SK-MEL-5 (cell line): ENCODE results near the gene EPHA6. TPM values are rescaled to one million over a fixed set of nuclear protein-coding genes. Genes with fewer than 3 reads are reported as not detected.
"Not testable (repeated sequence)": the region's sequence is repeated elsewhere in the genome, so short reads cannot be mapped to it uniquely, and the experiment has no call there.

Experiments
- DNase-seq: peaks from one replicate; pipeline ENCODE4 v3.0.0-alpha.2; 2016; ENCODE audit warnings: low read depth, low spot score
- in situ Hi-C: cut with HindIII; loops from 2 replicates; pipeline ENCODE4 v1.10.0; 2016; ENCODE audit warnings: low sequenced_read_pairs, high pct_unique_total_duplicates, low pct_unique_long_range_greater_than_20kb
- total RNA-seq: library from RNA; depleted of rRNA; stranded (reverse); fragments of >200 nt; shearing (Covaris generic); gene quantifications from 2 replicates; pipeline ENCODE4 v1.2.3, GENCODE V29; 2014

Gene EPHA6
- total RNA-seq, 1 experiment from 2014 or later, result not detected

DNA sequence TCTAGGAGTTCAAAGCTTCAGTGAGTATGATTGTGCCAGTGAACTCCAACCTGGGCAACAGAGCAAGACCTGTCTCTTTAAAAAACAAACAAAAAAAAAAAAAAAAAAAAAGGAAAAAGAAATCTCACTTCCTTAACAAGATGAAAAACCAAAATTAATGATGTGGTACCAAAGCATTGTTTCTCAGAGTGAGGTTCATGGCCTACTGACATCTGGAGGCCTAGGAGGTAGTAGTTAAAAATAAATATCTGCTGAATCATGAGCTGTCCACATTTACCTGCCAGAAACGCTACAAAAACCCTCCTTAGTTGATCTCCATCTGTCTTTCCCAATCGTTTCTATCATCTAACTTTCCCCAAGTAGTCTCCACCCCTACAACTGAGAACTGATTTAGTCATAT, 51.2 kb downstream of the EPHA6 start:
- in situ Hi-C loops, result no loop called here
- DNase-seq, result no peak

DNA sequence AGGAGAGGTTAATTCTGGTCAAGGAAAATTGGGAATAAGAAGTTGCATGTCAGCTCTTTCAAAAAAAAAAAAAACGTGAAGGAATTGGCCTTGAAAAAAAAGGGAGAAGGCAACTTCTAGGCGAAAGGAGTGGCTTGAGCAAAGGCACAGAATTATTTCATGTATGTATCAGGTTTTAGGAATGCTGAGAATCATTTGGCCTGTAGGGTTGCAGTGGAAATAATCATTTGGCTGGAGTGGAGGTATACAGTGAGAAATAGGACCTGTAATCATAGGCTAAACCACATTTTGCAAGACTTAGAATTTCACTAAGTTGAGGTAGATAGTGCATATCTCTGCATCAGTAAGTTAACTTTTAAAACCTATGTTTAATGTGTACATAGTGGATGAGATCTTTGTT, 54.9 kb downstream of the EPHA6 start:
- in situ Hi-C loops, result no loop called here
- DNase-seq, result no peak

DNA sequence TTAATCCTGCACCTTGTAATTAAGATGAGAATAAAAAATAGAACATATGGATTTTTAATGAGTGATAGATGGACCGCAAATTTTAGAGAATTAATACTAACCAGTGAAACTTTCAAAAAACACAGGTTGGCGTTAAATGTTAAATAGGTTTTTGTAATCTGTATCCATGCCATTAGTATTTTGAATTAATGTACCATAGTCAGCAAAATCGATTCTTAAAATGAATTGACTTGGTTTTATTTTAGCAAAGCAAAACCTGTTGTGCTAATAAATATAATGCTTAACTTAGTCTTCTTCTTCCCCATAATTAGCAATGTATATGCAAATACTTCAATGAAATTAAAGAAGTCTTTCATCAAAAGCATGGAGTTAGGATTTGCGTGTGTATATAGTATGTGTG, 63.1 kb downstream of the EPHA6 start:
- in situ Hi-C loops, result no loop called here
- DNase-seq, result no peak

DNA sequence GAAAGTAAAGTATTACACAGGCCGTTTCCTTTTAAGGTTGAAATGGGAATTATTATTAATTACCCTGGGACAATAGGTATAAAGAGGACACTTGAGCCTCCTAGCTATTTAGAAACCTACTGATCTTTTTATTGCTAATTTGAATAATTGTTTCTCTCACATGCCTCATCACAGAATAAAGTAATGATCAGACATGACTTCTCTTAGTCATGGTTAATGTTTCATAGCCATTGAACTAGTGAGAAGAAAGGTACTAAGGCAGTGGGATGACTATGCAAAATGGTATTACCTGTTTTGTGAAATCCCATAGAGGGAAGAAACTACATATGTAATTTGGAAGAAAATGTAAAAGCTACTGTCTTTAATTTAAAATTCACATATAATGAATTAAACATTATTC, 85.6 kb downstream of the EPHA6 start:
- DNase-seq, result no peak
- in situ Hi-C loops, result no loop called here

DNA sequence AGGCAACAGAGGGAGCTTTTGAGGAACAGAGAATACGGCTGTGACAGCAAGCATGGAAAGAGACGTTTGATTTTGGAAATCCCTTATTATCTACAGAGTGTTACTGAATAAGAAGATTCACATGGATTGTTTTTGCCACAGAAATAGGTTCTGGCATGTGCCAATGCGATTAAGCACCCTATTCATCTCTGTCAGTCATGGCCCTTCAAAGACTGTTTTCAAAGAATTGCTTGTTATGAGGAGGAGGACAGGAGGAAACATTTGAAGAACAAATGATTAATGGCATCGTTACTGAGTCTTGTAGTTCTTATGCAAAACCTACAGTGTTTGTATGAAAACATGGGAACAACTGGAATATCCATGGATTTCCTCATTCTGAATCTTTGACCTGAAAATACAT, 86.2 kb downstream of the EPHA6 start:
- in situ Hi-C loops, result no loop called here
- no peak for DNase-seq

DNA sequence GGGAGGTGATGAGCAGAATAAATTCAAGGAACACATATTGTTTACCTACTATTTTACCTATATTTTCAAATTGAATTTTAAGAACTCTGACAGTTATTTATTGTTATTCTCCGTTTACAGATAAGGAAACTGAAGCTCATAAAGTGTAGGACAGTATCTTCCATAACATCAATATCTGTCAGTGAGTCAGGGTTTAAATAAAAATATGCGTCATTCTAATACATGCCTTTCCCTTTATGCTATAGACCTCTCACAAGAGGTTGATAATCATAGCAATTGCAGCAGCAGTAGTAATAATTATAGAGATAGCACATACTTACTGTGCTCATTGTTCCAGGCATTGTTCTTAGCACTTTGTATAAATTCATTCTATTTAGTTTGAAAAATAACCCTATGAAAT, 101.1 kb downstream of the EPHA6 start:
- in situ Hi-C loops, result no loop called here
- no peak for DNase-seq

DNA sequence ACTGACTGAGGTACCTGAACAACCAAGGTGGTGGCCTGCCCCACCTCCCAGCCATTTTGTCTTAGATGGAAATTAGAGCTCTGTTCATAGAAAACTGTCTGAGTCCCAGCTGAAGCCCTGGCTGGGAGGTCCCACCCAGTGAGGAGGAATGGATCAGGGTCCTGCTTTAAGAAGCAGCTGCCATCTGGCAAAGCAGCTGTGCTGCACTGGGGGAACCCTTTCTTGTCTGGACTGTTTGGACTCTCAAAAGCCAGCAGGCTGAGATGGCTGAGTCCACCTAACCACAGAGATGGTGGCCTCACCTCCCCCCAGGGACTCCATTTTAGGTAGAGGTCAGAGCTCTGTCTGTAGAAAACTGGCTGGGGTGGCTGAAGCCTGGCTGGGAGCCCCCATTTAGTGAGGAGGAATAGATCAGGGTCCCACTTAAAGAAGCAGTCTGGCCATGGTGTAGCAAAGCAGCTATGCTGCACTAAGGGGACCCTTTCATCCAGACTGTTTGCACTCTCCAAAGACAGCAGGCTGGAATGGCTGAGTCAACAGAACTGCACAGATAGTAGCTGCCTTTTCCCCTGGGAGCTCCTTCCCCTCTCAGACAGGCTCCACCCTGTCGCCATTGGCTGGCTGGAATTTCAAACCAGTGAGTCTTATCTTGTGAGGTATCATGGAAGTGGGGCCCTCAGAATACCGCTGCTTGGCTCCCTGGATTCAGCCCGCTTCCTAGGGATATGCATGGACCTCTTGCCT, 116.9 kb downstream of the EPHA6 start:
- in situ Hi-C loops, result no loop called here
- DNase-seq, result no peak

DNA sequence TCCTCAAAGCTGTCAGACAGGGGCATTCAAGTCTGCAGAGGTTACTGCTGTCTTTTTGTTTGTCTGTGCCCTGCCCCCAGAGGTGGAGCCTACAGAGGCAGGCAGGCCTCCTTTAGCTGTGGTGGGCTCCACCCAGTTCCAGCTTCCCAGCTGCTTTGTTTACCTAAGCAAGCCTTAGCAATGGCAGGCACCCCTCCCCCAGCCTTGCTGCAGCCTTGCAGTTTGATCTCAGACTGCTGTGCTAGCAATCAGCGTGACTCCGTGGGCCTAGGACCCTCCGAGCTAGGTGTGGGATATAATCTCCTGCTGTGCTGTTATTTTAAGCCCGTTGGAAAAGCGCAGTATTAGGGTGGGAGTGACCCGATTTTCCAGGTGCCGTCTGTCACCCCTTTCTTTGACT, 127.7 kb downstream of the EPHA6 start:
- in situ Hi-C loops, DNase-seq: not testable (repeated sequence)

DNA sequence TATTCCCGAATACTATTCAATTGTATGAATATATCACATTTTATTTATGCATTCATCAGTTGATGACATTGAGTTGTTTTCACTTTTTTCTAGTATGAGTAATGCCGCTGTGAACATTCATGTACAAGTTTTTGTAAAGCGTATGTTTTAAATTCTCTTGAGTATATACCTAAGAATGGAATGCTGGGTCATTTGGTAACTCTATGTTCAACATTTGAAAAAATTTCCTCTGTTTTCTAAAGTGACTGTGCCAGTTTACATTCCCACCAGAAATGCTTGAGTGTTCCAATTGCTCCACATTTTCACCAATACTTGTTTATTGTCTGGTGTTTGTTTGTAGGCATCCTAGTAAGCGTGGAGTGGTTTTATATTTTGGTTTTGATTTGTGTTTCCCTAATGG, 144.5 kb downstream of the EPHA6 start:
- in situ Hi-C loops, result no loop called here
- DNase-seq, result no peak

DNA sequence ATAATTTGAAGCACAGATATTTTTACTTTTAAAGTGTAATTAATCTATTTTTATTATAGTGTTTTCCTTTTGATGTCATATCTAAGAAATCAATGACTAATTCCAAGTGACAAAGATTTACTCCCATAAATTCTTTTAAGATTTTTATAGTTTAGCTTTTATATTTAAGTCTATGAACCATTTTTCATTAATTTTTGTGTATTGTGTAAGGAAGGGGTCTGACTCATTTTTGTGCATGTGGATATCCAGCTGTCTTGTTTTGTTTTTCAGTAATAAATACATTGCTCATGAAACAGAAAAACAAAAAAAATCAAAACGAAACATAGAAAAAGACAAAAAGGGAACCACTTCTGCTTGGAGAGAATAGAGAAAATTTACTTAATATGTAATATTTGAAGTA, 145.1 kb downstream of the EPHA6 start:
- in situ Hi-C loops, result no loop called here
- no peak for DNase-seq

DNA sequence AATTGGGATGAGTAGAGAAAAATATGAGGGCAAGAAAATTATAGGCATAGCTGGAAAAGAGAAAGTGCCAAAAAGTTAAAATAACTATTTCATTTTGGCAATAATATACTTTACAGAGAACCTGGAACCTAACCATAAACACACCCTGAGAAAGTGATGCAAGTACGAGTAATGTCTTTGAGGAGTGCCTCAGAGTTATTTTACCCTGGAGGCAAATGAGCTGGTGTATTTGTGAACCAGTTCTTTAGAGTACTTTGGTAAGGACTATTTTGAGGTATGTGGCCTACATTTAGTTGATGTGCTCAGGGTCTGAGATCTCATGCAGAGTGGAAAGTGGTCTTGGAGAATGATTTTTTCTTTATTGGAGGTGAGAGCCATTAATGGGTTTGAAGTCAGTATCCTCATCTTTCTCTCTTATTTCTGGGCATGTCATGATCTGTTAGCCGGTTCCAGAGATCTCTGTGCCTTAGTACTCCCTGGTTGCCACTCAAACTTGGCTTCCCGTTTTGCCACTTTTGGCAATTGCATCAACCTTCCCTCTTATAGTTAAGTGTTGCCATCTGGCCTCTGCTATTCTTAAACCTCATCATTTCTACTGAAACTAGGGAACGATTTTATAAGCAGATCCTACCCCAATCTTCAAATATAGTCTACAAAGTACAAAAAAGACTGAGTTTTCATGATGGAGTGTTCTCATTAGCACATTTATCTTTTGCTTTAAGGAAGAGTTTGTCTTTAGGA, 145.7 kb downstream of the EPHA6 start:
- no peak for DNase-seq
- in situ Hi-C loops, result no loop called here

DNA sequence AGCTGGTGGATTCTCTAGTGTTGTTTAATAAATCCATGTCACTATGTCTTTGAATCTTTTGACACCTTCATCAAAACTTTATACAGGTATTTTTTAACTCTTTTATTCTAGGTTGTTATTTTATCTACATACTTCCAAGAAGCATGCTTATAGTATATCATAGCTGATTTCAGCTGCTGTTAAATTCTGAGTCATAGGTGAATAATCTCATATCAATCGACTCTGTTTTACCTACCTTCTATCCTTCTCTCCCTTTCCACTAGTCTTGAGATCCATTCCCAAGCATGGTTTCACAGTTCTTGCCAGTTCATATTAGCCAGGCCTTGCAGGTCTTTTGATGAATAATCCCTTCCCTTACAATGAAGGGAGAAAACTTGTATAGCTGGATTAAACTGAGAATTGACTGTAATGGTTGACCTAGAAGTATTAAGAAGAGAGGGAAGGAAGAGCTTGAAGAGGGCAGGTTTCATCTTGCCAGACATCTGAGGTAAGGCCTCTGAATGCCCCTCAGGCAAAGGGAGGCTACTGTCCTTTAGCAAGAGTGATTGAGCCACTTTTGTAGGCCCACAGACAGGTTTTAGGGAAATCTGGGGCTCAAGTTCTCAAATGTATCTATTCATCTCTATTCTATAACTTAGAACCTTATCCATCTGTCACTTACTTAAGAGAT, 146.4 kb downstream of the EPHA6 start:
- DNase-seq, result no peak
- in situ Hi-C loops, result no loop called here

DNA sequence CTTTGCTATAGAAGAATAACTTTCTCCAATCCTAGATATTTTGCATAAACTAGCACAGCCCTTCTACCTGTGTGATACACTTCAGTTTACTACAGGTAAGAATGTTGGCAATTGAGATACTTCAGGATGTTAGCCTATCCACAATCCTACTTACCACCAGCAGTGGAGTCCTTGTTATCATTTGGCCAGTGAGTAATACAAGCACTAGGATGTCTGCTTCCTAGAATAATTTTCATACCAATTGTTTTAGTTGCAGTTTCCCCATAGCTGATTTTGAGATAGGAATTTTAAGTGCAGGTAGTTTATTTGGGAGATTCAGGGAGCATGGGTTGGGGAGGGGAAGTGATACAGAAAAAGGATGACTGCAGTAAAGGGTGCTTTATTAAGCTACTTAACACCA, 147.2 kb downstream of the EPHA6 start:
- in situ Hi-C loops, result no loop called here
- DNase-seq, result no peak

DNA sequence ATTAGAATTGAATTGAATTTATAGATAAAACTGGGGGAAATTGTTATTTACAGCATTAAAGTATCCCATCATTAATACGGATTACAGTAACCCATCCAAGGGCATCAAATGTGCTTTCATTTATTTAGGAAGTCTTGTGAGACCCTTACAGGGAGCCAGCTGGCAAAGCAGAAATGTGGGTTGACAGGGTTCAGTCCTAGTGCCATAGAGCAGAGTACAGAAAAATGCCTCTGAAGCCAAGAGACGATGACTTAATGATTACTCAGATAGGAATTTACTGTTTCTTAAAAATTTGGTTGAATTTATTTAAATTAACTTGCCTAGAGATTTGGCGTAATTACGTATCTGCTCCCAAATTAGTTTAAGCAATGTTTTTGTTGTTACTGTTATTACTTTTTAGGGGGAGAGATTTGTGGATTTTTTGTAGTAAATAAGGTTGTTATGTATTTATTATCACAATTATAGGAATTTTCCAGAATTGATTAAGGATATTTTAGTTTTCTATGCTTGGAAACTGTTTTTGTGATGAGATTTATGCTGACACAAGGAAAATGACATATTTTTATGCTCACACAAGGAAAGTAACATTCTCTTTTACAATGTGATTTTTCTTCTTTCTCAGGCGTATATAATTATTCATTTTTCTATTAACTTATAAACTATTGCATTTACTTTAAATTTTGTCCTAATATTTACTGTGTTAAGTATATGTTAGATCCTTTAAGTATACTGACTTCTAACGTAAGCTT, 152.0 kb downstream of the EPHA6 start:
- DNase-seq, result no peak
- in situ Hi-C loops, result no loop called here

DNA sequence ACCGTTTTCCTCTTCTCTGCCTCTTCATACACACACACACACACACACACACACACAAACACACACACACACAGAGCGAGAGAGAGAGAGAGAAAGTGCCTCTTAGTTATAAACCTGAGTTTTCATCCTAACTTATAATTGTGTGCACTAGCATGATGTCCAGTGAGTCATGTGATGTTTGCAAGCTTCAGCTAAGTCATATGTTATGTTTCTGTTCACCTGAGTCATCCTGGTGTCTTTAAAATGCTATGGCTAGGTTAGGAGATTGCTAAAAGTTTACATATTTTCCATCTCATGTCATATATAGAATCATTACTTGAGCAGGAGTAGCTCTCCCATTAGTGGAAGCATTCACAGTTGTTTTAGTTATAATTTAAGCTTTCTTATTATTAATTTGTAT, 155.8 kb downstream of the EPHA6 start:
- DNase-seq, result no peak
- in situ Hi-C loops, result no loop called here

DNA sequence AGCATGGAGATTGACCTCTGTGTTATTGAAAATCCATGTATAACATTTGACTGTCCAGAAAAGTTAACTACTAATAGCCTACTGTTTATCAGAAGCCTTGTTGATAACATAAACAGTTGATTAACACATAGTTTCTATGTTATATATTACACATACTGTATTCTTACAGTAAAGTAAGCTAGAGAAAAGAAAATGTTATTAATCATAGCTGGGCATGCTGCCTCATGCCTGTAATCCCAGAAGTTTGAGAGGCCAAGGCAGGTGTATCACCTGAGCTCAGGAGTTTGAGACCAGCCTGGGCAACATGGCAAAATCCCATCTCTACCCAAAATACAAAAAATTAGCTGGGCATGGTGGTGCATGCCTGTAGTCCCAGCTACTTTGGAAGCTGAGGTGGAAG, 163.3 kb downstream of the EPHA6 start:
- no peak for DNase-seq
- in situ Hi-C loops, result no loop called here

DNA sequence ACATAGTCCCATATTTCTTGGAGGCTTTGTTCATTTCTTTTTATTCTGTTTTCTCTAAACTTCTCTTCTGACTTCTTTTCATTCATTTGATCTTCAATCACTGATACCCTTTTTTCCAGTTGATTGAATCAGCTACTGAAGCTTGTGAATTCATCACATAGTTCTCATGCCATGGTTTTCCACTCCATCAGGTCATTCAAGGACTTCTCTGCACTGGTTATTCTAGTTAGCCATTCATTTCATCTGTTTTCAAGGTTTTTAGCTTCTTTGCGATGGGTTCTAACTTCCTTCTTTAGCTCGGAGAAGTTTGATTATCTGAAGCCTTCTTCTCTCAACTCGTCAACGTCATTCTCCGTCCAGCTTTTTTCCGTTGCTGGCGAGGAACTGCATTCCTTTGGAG, 169.3 kb downstream of the EPHA6 start:
- in situ Hi-C loops, DNase-seq: not testable (repeated sequence)

DNA sequence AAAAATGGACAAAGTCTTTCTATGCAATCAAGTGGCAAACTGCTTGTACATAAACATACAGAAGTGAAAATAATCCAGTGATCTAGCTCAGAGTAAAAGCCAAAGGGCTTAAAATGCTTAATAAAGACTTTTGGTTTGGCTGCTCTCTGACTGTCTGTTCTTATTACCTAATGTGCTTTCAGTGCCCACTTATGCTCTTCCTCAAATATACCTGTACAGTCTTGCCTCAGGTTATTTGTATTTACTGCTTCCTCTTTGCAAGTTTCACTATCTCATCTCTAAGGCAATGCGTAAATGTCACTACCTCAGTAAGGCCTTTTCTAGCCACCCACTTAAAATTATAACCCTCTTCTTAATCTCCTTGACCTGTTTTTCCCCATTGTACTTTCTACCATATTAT, 171.8 kb downstream of the EPHA6 start:
- no peak for DNase-seq
- in situ Hi-C loops, result no loop called here
